ENCODE measurements around the gene GSX2. TPM values are rescaled to one million over a fixed set of nuclear protein-coding genes. Genes with fewer than 3 reads are reported as not detected.
"Not testable (repeated sequence)": the region's sequence is repeated elsewhere in the genome, so short reads cannot be mapped to it uniquely, and the experiment has no call there.

Gene GSX2
- total RNA-seq, 1 experiment from 2014 or later = not detected

DNA sequence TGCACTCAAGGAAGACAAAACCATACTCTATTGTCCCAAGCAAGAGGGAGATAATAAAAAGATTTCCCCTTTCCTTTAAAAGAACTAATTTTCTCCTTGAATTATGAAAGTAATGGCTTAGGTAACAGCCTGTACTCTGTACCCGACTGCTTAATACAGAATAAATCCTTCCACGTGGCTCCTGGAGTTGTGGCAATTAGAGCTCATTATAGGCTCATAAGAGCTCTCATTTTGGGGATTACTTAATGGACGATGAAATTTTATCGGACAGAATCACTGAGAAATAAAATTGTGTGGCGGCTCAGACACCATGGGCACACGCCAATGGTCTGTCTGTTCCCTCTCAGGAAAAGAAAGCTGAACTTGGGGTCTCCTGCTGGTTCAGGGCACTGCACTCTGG lies 2.8 kb upstream of the GSX2 start:
- DNase-seq (ENCODE audit: low read depth, low spot score) = no peak
- in situ Hi-C loops (cut with HindIII; ENCODE audit: low pct_unique_long_range_greater_than_20kb, low sequenced_read_pairs) = no loop called here

DNA sequence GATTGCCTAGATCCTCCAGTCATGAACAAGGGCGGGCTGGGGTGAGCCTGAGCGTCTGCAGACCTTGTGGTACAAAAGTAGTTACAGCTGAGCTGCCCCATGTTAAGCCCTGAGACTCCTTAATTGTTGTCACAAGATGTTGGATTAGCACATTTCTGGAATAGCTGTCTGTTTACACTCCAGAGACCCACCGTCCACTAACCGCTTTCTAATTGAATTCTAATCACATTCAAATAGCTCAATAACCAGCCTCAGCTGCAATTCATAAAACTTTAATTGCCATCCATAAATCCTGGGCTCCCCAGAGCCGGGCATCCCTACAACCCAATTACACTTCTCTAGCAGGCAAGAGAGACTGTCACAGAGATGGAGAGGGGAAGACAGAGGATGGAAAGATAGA lies 1.6 kb upstream of the GSX2 start:
- no peak for DNase-seq (ENCODE audit: low read depth, low spot score)
- in situ Hi-C loops (cut with HindIII; ENCODE audit: low pct_unique_long_range_greater_than_20kb, low sequenced_read_pairs) = no loop called here

DNA sequence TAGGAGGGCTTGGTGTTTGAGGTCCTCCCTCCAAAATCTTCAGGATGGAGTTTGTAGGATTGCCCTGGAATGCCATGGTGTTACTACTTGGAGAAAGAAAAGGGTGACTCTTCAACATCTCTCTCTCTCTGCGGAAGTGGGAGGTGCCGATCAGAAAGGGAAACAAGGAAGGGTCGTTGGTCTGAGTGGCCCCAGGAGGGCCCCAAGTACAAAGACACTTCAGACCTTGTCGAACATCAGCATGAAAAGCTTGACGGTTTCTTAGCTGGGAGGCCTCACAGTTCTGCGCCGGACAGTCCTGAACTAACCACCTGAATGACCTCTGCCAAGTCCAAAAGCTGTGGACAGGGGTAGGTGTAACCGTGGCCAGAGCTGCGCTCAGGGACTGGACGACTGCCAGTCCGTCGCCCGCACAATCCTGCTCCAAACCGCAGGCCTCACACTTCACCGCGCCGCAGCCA lies 646 bp upstream of the GSX2 start:
- DNase-seq (ENCODE audit: low read depth, low spot score) = no peak
- in situ Hi-C loops (cut with HindIII; ENCODE audit: low pct_unique_long_range_greater_than_20kb, low sequenced_read_pairs) = no loop called here

DNA sequence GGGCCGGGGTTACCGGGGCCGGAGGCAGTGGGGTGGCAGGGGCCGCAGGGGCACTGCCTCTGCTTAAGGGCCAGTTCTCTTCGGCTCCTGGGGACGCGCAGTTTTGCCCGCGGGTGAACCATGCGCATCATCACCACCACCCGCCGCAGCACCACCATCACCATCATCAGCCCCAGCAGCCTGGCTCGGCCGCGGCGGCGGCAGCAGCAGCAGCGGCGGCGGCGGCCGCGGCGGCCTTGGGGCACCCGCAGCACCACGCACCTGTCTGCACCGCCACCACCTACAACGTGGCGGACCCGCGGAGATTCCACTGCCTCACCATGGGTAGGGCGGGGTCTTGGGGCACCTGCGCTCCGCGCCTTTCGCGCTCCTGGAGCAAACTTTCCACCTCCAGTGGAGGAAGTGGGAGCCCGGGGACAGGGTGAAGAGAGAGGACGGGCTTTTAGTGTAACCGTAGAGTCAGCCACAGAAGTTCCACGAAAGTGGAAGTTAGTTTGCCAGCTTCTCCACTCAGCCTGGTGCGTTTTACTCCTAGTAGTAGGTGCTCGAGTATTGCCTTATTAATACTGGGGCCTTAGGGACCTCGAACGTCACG lies 729 bp downstream of the GSX2 start:
- DNase-seq (ENCODE audit: low read depth, low spot score) = no peak
- in situ Hi-C loops (cut with HindIII; ENCODE audit: low pct_unique_long_range_greater_than_20kb, low sequenced_read_pairs) = no loop called here

DNA sequence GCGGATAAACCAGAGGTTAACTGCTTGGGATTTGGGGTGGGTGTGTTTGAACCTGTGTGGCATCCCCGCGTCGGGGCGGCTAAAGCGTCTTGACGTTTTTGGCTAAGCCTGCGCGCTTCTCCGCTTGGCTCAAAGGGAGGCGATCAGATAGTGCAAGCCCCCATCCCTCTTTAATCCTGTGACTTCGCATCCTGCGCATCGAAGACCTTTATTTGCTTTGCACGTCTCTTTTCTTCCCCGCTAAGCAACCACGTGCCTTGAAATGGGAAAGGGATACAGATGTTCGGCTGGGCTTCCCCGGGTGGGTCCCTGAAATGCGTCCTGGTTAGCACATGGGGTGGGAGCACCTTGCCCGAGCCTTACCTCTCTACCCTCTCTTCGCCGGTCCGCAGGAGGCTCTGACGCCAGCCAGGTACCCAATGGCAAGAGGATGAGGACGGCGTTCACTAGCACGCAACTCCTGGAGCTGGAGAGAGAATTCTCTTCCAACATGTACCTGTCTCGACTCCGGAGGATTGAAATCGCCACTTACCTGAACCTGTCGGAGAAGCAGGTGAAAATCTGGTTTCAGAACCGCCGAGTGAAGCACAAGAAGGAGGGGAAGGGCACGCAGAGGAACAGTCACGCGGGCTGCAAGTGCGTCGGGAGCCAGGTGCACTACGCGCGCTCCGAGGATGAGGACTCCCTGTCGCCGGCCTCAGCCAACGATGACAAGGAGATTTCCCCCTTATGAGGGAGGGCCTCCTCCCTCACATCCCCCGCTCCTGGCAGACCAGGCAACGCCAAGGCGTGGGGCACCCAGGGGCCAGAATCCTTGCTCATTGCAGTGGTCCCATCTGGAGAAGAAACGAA lies 1.5 kb downstream of the GSX2 start:
- in situ Hi-C loops (cut with HindIII; ENCODE audit: low pct_unique_long_range_greater_than_20kb, low sequenced_read_pairs) = no loop called here
- no peak for DNase-seq (ENCODE audit: low read depth, low spot score)

DNA sequence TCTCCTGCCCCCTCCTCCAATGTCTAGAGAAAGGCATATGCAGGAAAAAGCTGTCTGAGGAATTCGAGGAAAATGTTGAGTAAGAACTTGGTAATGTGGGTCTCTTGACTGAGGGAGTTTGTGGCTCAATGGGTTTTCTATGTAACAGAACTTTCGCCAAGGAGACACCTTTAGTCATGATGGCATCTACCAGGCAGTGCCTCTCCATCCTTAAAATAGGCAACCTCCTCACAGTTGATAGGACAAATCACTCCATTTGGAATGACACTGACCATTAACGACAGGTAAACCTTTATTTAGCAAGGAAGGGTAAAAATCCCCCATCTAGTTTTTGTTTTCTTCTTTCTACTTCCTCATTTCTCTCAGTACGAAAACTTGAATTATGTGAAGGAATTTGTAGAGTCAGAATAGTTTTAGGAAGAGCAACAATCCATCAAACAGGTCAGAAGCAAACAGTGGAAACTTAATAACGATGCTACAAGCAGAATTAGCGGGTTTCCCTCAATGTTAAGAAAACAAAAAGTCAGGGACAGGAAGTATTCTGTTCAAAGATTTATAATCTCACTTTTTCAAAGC lies 2.7 kb downstream of the GSX2 start:
- in situ Hi-C loops (cut with HindIII; ENCODE audit: low pct_unique_long_range_greater_than_20kb, low sequenced_read_pairs) = no loop called here
- DNase-seq (ENCODE audit: low read depth, low spot score) = no peak

DNA sequence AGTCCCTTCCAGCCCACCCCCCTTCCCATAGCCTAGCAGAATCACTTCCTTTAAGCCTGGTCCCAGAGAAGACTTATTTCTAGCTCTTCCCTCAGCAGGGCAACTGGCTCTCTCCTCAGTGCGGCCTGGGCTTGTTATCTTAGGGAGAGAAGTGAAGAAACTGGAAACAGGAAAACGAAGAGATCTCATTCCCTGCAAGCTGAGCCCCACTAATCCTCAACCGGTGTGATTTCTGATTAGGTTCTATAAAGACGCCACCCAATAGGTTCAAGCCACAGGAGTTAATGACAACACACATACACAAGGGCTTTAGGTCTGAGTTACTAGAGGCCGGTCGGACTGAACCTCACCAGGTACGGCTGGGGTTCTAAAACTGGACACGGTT lies 3.2 kb downstream of the GSX2 start:
- DNase-seq (ENCODE audit: low read depth, low spot score) = no peak
- in situ Hi-C loops (cut with HindIII; ENCODE audit: low pct_unique_long_range_greater_than_20kb, low sequenced_read_pairs) = no loop called here

DNA sequence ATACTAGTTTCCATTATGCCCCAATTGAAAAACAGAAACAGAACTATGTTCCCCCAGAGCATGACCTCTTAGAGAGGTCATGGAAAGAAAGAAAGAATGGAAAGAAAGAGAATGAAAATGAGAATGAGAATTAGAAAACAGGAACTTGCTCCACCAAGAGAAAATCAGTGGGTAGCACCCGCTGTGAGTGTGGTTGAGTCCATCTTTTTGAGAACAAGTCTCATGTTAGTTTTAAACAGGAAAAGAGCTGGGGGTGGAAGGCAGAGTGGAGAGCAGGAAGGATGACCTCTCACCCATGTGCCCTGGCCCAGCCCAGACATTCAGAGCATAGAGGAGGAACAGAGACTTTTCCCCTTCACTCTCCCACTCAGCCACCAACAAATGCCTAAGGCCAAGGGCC lies 4.9 kb downstream of the GSX2 start:
- in situ Hi-C loops (cut with HindIII; ENCODE audit: low pct_unique_long_range_greater_than_20kb, low sequenced_read_pairs) = no loop called here
- no peak for DNase-seq (ENCODE audit: low read depth, low spot score)

DNA sequence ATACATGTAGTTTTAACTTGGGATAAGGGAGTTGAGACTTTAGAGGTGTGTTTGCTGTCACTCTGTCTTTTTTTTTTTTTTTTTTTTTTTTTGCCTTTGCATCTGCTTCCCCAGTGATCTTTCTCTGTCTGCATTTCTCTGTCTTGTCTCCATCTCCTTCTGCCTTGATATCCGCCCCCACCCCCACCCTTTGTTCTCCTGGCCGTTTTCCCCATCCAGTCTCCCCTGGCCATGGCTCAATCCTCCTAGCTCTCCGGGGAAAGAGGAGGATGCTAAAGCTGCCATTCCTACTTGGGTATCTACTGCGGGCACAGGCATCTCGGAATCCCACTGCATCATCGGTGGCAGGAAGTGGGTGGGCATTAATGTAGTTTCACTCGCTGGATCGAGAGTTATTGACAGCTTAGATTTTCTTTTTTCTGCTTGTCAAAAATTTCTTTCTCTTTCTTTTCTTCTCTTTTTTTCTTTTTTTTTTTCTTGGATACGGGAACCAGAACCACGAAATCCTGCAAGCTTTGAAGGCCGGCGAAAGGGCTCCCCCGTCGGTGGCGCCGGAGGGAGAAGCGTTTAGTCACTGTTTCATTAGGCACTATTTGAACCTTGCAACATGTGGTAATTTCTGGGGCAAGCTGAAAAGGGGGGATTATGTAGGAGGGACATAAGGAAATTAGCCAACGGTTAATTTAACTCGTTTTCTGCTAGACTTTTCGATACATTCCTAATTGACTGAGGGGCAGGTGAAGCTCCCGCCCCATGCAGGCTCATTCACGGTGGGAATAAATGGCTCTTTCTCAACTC lies 8.2 kb downstream of the GSX2 start:
- in situ Hi-C loops (cut with HindIII; ENCODE audit: low pct_unique_long_range_greater_than_20kb, low sequenced_read_pairs) = no loop called here
- no peak for DNase-seq (ENCODE audit: low read depth, low spot score)

DNA sequence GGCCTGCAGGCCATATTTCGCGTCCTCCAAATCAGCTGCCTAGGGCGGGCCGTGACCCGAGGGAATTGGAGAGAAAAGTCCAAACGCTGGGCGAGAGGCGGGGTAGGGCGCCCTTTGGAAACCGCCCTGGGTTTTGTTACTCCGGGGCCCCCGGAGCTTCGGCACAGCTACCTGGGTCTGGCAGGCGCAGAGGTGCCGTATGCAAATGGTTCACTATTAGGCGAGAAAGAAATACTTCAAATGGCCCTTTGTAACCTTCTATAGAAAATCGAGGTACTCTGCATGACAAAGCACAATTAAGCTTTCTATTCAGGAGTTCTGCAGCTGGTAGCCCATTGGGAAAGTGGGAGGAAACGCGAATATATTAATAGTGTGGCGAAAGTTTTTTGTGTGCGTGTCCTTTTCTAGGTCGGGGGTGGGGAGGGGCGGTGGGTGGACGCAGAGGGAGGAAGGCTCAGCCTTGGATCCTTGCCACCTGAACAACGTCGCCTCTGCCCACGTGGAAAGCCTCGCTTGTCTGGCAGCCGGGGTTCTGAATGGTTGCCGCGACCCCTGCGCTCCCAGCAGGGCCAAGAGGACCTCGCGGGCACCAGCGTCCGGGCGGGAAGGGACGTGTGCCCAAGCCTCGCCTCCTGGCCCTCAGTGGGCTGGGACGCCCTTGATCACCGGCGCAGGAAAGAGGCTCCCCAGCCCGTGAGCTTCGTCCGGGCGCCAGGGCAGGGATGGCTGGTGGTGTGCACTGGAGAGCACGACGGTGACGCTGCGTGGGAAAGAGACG lies 9.5 kb downstream of the GSX2 start:
- DNase-seq (ENCODE audit: low read depth, low spot score) = no peak
- in situ Hi-C loops (cut with HindIII; ENCODE audit: low pct_unique_long_range_greater_than_20kb, low sequenced_read_pairs) = no loop called here

DNA sequence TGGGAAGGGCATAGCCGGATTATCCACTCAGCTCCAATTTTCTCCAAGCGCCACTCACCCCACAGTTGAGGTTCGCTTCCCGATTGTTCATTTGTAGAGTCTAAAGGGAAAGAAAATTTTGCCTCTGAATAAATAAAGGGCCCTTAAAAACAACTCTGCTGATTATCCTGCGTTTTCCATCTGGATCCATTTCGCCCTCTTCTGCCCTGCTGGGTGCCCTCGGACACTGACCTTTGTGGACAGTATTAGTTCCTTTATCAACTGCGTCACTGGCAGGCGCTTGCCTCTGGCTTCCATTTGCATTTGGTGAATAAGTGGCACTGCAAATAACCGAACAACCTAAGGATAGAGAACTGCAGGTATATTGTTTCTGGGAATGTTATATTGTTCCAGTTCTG lies 10.1 kb downstream of the GSX2 start:
- DNase-seq (ENCODE audit: low read depth, low spot score) = no peak
- in situ Hi-C loops (cut with HindIII; ENCODE audit: low pct_unique_long_range_greater_than_20kb, low sequenced_read_pairs) = no loop called here

DNA sequence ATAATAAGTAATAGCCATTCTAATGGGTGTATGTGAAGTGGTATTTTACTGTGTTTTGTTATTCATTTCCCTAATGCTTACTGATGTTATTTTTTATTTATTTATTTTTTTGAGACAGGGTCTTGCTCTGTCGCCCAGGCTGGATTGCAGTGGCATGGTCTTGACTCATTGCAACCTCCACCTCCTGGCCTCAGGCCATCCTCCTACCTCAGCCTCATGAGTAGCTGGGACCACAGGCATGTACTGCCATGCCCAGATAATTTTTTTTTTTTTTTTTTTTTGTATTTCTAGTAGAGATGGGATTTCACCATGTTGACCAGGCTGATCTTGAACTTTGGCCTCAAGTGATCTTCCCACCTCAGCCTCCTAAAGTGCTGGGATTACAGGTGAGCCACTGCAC lies 13.2 kb downstream of the GSX2 start:
- DNase-seq (ENCODE audit: low read depth, low spot score); in situ Hi-C loops (cut with HindIII; ENCODE audit: low pct_unique_long_range_greater_than_20kb, low sequenced_read_pairs): not testable (repeated sequence)

DNA sequence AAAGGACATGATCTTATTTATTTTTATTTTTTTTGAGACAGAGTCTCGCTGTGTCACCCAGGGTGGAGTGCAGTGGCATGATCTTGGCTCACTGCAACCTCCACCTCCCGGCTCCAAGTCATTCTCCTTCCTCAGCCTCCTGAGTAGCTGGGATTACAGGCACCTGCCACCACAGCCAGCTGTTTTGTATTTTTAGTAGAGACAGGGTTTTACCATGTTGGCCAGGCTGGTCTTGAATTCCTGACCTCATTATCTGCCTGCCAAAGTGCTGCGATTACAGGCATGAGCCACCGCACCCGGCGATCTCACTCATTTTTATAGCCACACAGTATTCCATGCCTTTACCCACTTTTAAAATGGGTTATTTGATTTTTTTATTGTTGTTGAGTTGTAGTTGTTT lies 16.3 kb downstream of the GSX2 start:
- DNase-seq (ENCODE audit: low read depth, low spot score); in situ Hi-C loops (cut with HindIII; ENCODE audit: low pct_unique_long_range_greater_than_20kb, low sequenced_read_pairs): not testable (repeated sequence)

DNA sequence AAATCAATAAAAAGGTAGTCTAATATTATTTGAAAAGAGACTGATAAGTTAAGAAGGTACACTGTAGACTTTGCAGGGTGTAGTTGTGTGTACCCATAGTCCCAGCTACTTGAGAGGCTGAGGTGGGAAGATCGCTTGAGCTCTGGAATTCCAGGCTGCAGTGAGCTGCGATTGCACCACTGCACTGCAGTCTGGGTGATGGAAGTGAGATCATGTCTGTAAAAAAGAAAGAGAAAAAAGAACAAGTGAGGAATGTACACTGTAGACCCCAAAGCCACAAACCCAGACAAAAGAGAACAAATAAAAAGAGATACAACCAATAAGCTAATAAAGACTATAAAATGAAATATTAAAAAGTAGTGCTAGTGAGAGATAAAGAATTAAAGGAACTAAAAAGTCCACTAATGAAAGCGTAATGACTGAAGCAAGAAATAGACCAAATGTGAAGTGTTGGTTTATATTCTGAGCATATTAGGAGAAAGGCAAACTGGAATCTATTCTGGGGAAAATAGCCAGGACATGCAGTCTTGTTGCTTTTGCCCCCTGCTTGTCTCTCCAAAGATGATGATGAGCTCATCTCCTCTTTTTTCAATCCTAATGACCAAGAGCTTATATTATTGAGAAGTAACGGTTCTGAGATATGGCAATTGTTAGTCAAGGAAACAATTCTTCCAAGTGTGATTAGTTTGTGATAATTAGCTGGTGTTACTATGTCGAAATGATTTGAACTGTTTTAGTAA lies 19.1 kb downstream of the GSX2 start:
- DNase-seq (ENCODE audit: low read depth, low spot score) = no peak
- in situ Hi-C loops (cut with HindIII; ENCODE audit: low pct_unique_long_range_greater_than_20kb, low sequenced_read_pairs) = no loop called here

DNA sequence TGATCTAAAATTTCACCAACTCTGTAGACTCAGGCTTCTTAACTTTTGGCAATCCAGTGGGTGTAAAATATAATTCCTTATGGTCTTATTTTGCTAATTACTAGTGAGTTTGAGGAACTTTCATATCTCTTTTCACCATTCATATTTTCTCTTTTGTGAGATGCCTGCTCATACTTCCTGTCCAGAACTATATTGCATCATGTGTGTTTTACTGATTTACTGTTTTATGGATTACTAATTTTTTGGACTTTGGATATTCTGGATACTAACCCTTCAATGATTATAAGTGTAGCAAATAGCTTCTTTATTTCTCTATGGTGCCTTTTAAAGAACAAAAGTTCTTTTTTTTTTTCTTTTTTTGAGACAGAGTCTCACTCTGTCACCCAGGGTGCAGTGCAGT lies 20.6 kb downstream of the GSX2 start:
- no peak for DNase-seq (ENCODE audit: low read depth, low spot score)
- in situ Hi-C loops (cut with HindIII; ENCODE audit: low pct_unique_long_range_greater_than_20kb, low sequenced_read_pairs) = no loop called here

DNA sequence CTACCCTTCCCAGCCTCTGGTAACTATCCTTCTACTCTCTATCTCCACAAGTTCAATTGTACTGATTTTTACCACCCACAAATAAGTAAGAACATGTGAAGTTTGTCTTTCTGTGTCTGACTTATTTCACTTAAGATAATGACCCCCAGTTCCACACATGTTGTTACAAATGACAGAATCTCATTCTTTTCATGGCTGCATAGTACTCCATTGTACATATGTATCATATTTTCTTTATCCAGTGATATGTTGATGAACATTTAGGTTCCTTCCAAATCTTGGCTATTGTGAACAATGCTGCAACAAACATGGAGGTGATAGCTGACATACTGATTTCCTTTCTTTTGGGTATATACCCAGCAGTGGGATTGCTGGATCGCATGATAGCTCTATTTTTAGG lies 27.7 kb downstream of the GSX2 start:
- DNase-seq (ENCODE audit: low read depth, low spot score) = no peak
- in situ Hi-C loops (cut with HindIII; ENCODE audit: low pct_unique_long_range_greater_than_20kb, low sequenced_read_pairs) = no loop called here

DNA sequence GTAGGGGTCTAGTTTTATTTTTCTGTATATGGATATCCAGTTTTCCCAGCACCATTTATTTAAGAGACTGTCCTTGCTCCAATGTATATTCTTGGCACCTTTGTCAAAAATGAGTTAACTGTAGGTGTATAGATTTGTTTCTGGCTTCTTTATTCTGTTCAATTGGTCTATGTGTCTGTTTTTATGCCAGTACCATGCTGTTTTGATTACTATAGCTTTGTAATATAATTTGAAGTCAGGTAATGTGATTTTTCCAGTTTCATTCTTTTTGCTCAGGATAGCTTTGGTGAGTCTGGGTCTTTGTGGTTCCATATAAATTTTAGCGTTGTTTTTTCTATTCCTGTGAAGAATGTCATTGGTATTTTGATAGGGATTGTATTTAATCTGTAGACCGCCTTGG lies 28.7 kb downstream of the GSX2 start:
- in situ Hi-C loops (cut with HindIII; ENCODE audit: low pct_unique_long_range_greater_than_20kb, low sequenced_read_pairs); DNase-seq (ENCODE audit: low read depth, low spot score): not testable (repeated sequence)
